Measurements from ENCODE around the gene NFIX. TPM values are rescaled to one million over a fixed set of nuclear protein-coding genes. Genes with fewer than 3 reads are reported as not detected.

The NFIX gene
- total and polyA plus RNA-seq, 9 of the 15 experiments (the other 6 are each of a cell fraction or from before 2014, with no cell fraction given), result 0.28 to 26.8 (median 5.4) TPM

DNA sequence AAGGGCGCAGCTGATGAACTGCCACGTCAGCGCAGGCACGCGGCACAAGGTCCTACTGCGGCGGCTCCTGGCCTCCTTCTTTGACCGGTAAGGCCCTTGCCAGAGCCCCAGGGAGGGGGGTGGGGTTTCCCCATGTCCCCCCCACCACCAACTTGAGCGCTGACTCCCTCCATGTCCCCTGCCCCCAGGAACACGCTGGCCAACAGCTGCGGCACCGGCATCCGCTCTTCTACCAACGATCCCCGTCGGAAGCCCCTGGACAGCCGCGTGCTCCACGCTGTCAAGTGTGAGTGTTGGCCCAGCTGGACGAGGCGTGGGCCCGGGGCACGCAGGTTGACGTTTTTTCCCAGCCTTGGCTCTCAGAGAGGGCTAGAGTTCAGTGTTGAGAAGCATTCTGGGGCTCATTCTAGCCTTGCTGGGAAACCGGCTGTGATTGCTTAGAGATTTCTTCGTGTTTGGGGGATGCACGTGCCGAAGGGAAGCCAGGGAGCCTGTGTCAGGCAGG is 142.1 kb downstream of the NFIX start:
- Histone ChIP-seq H2AFZ (ENCODE audit: low read depth, low read length) (no peak overlapping the region), H4K20me1 (replicated peaks; ENCODE audit: control insufficient read depth, insufficient read depth, low read length) (peaks cover 11% of the 10 kb centered on the region; the same call in 1 of the 2 replicates), H3K9ac (ENCODE audit: insufficient read depth in 1 of 2, low read depth in 2 of 2, low read length in 2 of 2) (no peak overlapping the region; a peak in 1 of 4 replicates), H3K36me3 (ENCODE audit: control insufficient read depth, insufficient read depth, low read length) (peaks cover 75% of the 10 kb centered on the region), H3K9me1 (ENCODE audit: control insufficient read depth, insufficient read depth, low read length) (no peaks in the 10 kb centered on the region), H3K4me2 (ENCODE audit: insufficient read depth, low read length) (no peak overlapping the region), H3K4me3 (no peak overlapping the region), H3K79me2 (ENCODE audit: control insufficient read depth, insufficient read depth, low read length) (peaks cover 28% of the 10 kb centered on the region), H3K4me1 (replicated peaks in 1 of 2; ENCODE audit: control insufficient read depth in 2 of 2, insufficient read depth in 2 of 2, low read length in 2 of 2) (peaks cover 5 to 32% of the 10 kb centered on the region in 2 experiments; a peak in 4 of 5 replicates), H3K9me3 (replicated peaks; ENCODE audit: control insufficient read depth, insufficient read depth, low read depth, low read length) (no peaks in the 10 kb centered on the region), H3K27ac (ENCODE audit: extremely low read depth, low read depth, low read length) (no peak overlapping the region), H3K27me3 (ENCODE audit: control insufficient read depth in 2 of 2, insufficient read depth in 2 of 2, low read length in 2 of 2) (no peaks in the 10 kb centered on the region)
- 90% methylated on average over 25 of the region's 28 CpGs for WGBS (ENCODE audit: insufficient coverage, low coverage, missing lambda C conversion rate)
- no TSS peak for BruUV-seq (replicated peaks)
- intact Hi-C loops (cut with micrococcal nuclease), result no loop called here
- in situ Hi-C loops (cut with MboI), result no loop called here
- no peak for FAIRE-seq
- POLR2A ChIA-PET, result interaction anchor here (1.0 to 1.7 kb wide), 2 partner anchors 12 to 15 kb away, joined by 4 to 6 read pairs; no protein-coding TSS in a partner anchor
- CTCF ChIA-PET (ENCODE audit: low intra/inter-chr PET ratio), result no interaction called here
- no peak for DNase-seq (ENCODE audit: extremely low read depth in 1 of 4, low spot score in 3 of 4)
- TF ChIP-seq DNMT1 (IDR thresholded peaks at IDR 0.05) (no peak), RBFOX2 (IDR thresholded peaks at IDR 0.05; ENCODE audit: low read depth, low read length) (peak; percentile 28; the same call in 1 of the 2 replicates), POLR2G (IDR thresholded peaks at IDR 0.05; ENCODE audit: low read depth, low read length) (peak; percentile 57)
- no peak for ATAC-seq

DNA sequence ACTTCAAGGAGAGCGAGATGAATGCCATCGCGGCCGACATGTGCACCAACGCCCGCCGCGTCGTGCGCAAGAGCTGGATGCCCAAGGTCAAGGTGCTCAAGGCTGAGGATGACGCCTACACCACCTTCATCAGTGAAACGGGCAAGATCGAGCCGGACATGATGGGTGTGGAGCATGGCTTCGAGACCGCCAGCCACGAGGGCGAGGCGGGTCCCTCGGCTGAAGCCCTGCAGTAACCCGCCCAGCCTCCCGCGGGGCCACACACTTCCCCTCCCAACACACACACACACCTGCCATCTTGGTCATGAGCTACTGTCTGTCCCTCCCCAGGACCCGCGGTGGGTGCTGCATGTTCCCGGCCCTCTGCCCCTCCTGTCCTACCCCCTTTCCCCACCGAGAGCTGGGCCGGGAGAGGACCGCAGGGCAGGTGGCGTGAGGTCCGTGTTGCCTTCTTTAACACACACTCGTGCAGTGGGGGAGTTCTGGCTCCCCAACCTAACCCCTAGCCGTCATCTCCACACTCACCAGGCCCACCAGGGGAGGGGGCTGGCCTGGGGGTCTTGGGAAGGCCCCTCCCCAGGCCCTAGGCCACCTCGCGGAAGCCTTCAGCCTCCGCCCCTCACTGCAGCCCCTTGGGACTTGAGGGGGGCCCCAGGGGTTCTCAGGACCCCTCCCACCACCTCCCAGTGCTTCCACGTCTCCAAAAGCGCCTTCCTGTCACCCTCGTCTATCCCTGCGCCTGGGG is 143.1 kb downstream of the NFIX start:
- intact Hi-C loops (cut with micrococcal nuclease), result no loop called here
- Histone ChIP-seq H2AFZ (ENCODE audit: low read depth, low read length) (no peak overlapping the region), H3K9me1 (ENCODE audit: control insufficient read depth, insufficient read depth, low read length) (no peaks in the 10 kb centered on the region), H3K9ac (ENCODE audit: insufficient read depth in 1 of 2, low read depth in 2 of 2, low read length in 2 of 2) (peak overlapping the region in 1 of 2 experiments; percentile 58; a peak in 2 of 4 replicates), H3K79me2 (ENCODE audit: control insufficient read depth, insufficient read depth, low read length) (peaks cover 18% of the 10 kb centered on the region; the same call in 2 of the 3 replicates), H3K27me3 (ENCODE audit: control insufficient read depth in 2 of 2, insufficient read depth in 2 of 2, low read length in 2 of 2) (no peaks in the 10 kb centered on the region), H3K9me3 (replicated peaks; ENCODE audit: control insufficient read depth, insufficient read depth, low read depth, low read length) (no peaks in the 10 kb centered on the region), H3K27ac (ENCODE audit: extremely low read depth, low read depth, low read length) (no peak overlapping the region), H3K4me3 (no peak overlapping the region), H4K20me1 (replicated peaks; ENCODE audit: control insufficient read depth, insufficient read depth, low read length) (0 out of 2 replicates have a peak, but pooled peaks cover 3% of the 10 kb centered on the region), H3K36me3 (ENCODE audit: control insufficient read depth, insufficient read depth, low read length) (peaks cover 65% of the 10 kb centered on the region; the same call in 2 of the 3 replicates), H3K4me2 (ENCODE audit: insufficient read depth, low read length) (no peak overlapping the region), H3K4me1 (replicated peaks in 1 of 2; ENCODE audit: control insufficient read depth in 2 of 2, insufficient read depth in 2 of 2, low read length in 2 of 2) (peaks cover 4 to 36% of the 10 kb centered on the region in 2 experiments; a peak in 4 of 5 replicates)
- in situ Hi-C loops (cut with MboI), result no loop called here
- 94% methylated on average over 24 of the region's 40 CpGs for WGBS (ENCODE audit: insufficient coverage, low coverage, missing lambda C conversion rate)
- FAIRE-seq, result no peak
- POLR2A ChIA-PET, result interaction anchor here (0.7 to 1.6 kb wide), 5 partner anchors 9 to 15 kb away, joined by 4 to 11 read pairs (median 5); partner anchors contain the start of genes IER2 and STX10
- DNase-seq (ENCODE audit: extremely low read depth in 1 of 4, low spot score in 3 of 4), result no peak
- CTCF ChIA-PET (ENCODE audit: low intra/inter-chr PET ratio), result no interaction called here
- no TSS peak for BruUV-seq (replicated peaks)
- ATAC-seq, result no peak
- TF ChIP-seq, protein P1, sequence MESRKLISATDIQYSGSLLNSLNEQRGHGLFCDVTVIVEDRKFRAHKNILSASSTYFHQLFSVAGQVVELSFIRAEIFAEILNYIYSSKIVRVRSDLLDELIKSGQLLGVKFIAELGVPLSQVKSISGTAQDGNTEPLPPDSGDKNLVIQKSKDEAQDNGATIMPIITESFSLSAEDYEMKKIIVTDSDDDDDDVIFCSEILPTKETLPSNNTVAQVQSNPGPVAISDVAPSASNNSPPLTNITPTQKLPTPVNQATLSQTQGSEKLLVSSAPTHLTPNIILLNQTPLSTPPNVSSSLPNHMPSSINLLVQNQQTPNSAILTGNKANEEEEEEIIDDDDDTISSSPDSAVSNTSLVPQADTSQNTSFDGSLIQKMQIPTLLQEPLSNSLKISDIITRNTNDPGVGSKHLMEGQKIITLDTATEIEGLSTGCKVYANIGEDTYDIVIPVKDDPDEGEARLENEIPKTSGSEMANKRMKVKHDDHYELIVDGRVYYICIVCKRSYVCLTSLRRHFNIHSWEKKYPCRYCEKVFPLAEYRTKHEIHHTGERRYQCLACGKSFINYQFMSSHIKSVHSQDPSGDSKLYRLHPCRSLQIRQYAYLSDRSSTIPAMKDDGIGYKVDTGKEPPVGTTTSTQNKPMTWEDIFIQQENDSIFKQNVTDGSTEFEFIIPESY (CRISPR knock-in tag; IDR thresholded peaks at IDR 0.05), result peak; percentile 86
- TF ChIP-seq, protein P2, sequence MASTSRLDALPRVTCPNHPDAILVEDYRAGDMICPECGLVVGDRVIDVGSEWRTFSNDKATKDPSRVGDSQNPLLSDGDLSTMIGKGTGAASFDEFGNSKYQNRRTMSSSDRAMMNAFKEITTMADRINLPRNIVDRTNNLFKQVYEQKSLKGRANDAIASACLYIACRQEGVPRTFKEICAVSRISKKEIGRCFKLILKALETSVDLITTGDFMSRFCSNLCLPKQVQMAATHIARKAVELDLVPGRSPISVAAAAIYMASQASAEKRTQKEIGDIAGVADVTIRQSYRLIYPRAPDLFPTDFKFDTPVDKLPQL (IDR thresholded peaks at IDR 0.05; ENCODE audit: extremely low read depth, insufficient read length), result no peak
- TF ChIP-seq, protein P3, sequence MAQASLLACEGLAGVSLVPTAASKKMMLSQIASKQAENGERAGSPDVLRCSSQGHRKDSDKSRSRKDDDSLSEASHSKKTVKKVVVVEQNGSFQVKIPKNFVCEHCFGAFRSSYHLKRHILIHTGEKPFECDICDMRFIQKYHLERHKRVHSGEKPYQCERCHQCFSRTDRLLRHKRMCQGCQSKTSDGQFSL (CRISPR knock-in tag; IDR thresholded peaks at IDR 0.05), result no peak
- TF ChIP-seq, protein P3 (tag; IDR thresholded peaks at IDR 0.05), result no peak
- no peak for TF ChIP-seq ZNF717 (CRISPR knock-in tag; IDR thresholded peaks at IDR 0.05)
- TF ChIP-seq SIRT6 (IDR thresholded peaks at IDR 0.05; ENCODE audit: low read depth, low read length), result no peak
